ENCODE results near the gene PCAT6.

GRCh38 chr1:202810193-202810614 is 550 bp upstream of the PCAT6 start:
- TF ChIP-seq SPI1 (IDR thresholded peaks at IDR 0.05; ENCODE audit: low read depth, low read length) (no peak), PAX5 (IDR thresholded peaks at IDR 0.05; ENCODE audit: insufficient read depth, low read length, severe bottlenecking) (no peak), POLR2A (IDR thresholded peaks at IDR 0.05; ENCODE audit: low read depth, low read length) (no peak), POLR2AphosphoS5 (IDR thresholded peaks at IDR 0.05; ENCODE audit: low read depth, low read length) (no peak), TAF1 (IDR thresholded peaks at IDR 0.05; ENCODE audit: low read depth, low read length) (no peak), POU2F2 (IDR thresholded peaks at IDR 0.05; ENCODE audit: low read depth, low read length) (no peak)

Measured in GM12891 (cell line).